ENCODE results near the gene LAMC2. TPM values are rescaled to one million over a fixed set of nuclear protein-coding genes. Genes with fewer than 3 reads are reported as not detected.

Gene LAMC2
- total and polyA plus RNA-seq, 9 of the 15 experiments (the other 6 are each of a cell fraction or from before 2014, with no cell fraction given): 0.02 to 0.03 TPM; not detected in 7

DNA sequence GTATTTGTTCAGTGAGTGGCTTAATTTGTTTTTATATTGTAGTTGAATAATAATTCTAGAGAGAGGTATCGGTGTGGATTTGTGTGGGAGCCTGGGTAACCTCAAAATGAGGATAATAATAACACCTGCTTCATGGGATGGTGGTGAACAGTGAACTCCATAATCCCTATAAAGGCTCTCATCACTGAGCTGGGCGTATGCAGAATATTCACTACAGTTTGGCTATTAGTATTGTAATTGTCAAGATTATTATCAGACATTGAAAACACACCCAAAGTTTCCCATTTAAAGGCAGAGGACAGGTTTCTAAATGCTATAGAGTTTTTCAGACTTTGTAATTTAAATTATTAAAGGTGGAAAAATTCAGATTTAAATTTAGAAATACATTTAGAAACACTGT is 7.0 kb upstream of the LAMC2 start (continued):
- no peak for TF ChIP-seq KDM5B (IDR thresholded peaks at IDR 0.05; ENCODE audit: insufficient replicate concordance, low read depth, low read length)

DNA sequence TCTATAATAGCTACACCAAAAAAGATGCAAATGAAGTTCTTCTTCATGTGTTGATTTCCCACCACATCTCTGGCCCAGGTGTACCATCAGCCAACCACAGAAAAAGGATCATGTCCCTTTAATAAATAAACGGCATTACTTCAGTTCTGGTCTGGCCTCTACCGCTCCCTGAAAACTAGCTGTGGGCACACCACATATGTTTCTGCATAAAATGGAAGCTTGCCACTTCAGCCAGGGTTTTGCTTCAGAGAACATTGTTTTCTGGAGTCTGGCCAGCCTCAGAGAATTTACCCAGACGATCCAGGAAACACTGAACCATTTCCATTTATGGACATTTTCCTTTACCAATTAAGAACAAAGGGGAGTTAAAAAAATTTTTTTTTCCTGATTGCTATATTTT is 5.8 kb upstream of the LAMC2 start:
- CTCF ChIA-PET (ENCODE audit: low intra/inter-chr PET ratio): no interaction called here
- in situ Hi-C loops (cut with MboI): no loop called here
- Histone ChIP-seq H3K27ac (ENCODE audit: extremely low read depth, low read depth, low read length) (no peak overlapping the region), H3K36me3 (ENCODE audit: control insufficient read depth, insufficient read depth, low read length) (no peaks in the 10 kb centered on the region), H3K9me1 (ENCODE audit: control insufficient read depth, insufficient read depth, low read length) (no peaks in the 10 kb centered on the region), H3K4me1 (replicated peaks in 1 of 2; ENCODE audit: control insufficient read depth in 2 of 2, insufficient read depth in 2 of 2, low read length in 2 of 2) (no peaks in the 10 kb centered on the region), H4K20me1 (replicated peaks; ENCODE audit: control insufficient read depth, insufficient read depth, low read length) (no peaks in the 10 kb centered on the region), H3K4me3 (no peak overlapping the region), H3K79me2 (ENCODE audit: control insufficient read depth, insufficient read depth, low read length) (no peaks in the 10 kb centered on the region), H3K4me2 (ENCODE audit: insufficient read depth, low read length) (no peak overlapping the region), H2AFZ (ENCODE audit: low read depth, low read length) (no peak overlapping the region), H3K27me3 (ENCODE audit: control insufficient read depth in 2 of 2, insufficient read depth in 2 of 2, low read length in 2 of 2) (peaks cover 0 to 5% of the 10 kb centered on the region in 2 experiments; a peak in 2 of 5 replicates), H3K9me3 (replicated peaks; ENCODE audit: control insufficient read depth, insufficient read depth, low read depth, low read length) (no peaks in the 10 kb centered on the region), H3K9ac (ENCODE audit: insufficient read depth in 1 of 2, low read depth in 2 of 2, low read length in 2 of 2) (no peak overlapping the region)
- POLR2A ChIA-PET: no interaction called here
- TF ChIP-seq MTF1 (CRISPR knock-in tag; IDR thresholded peaks at IDR 0.05; ENCODE audit: borderline replicate concordance) (no peak), NR3C1 (CRISPR knock-in tag; IDR thresholded peaks at IDR 0.05) (no peak)
- FAIRE-seq: no peak
- WGBS (ENCODE audit: insufficient coverage, low coverage, missing lambda C conversion rate): 0% methylated on average over 3 of the region's 3 CpGs
- DNase-seq (ENCODE audit: extremely low read depth in 1 of 4, low spot score in 3 of 4): no peak
- intact Hi-C loops (cut with micrococcal nuclease): no loop called here
- no TSS peak for BruUV-seq (replicated peaks)
- ATAC-seq: no peak

DNA sequence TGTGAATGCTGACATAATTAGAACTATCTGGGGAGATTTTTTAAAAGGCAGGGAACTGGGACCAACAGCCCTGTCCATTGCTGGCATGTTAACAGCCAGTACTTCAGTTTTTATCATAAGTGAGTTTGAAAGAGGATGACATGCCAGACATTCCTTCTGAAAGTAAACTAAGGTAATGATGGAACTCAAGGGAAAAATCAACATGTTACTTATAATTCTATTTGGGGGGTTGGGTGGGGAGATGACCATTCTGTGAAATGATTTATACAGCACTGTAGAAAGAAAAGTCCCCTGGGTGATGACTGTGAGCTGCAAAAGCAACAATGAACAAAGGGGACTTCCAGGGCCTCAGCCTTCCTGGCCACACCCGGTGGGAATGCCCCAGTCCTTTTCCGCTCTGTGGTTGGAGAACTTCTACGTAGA is 5.4 kb upstream of the LAMC2 start:
- TF ChIP-seq HDGF (IDR thresholded peaks at IDR 0.05): no peak
- no peak for TF ChIP-seq SMAD4 (CRISPR knock-in tag; conservative IDR thresholded peaks at IDR 0.05)
- no peak for TF ChIP-seq ASH1L (IDR thresholded peaks at IDR 0.05; ENCODE audit: borderline replicate concordance, low read depth, partially characterized antibody)
- Histone ChIP-seq H2AFZ (ENCODE audit: low read depth, low read length) (no peak overlapping the region), H3K27me3 (ENCODE audit: control insufficient read depth in 2 of 2, insufficient read depth in 2 of 2, low read length in 2 of 2) (peaks cover 2 to 9% of the 10 kb centered on the region in 2 experiments), H3K27ac (ENCODE audit: extremely low read depth, low read depth, low read length) (no peak overlapping the region), H3K9me3 (replicated peaks; ENCODE audit: control insufficient read depth, insufficient read depth, low read depth, low read length) (no peaks in the 10 kb centered on the region), H3K9me1 (ENCODE audit: control insufficient read depth, insufficient read depth, low read length) (no peaks in the 10 kb centered on the region), H4K20me1 (replicated peaks; ENCODE audit: control insufficient read depth, insufficient read depth, low read length) (no peaks in the 10 kb centered on the region), H3K36me3 (ENCODE audit: control insufficient read depth, insufficient read depth, low read length) (no peaks in the 10 kb centered on the region), H3K79me2 (ENCODE audit: control insufficient read depth, insufficient read depth, low read length) (no peaks in the 10 kb centered on the region), H3K9ac (ENCODE audit: insufficient read depth in 1 of 2, low read depth in 2 of 2, low read length in 2 of 2) (no peak overlapping the region), H3K4me2 (ENCODE audit: insufficient read depth, low read length) (no peak overlapping the region), H3K4me1 (replicated peaks in 1 of 2; ENCODE audit: control insufficient read depth in 2 of 2, insufficient read depth in 2 of 2, low read length in 2 of 2) (no peaks in the 10 kb centered on the region), H3K4me3 (no peak overlapping the region)
- FAIRE-seq: no peak
- in situ Hi-C loops (cut with MboI): no loop called here
- no TSS peak for BruUV-seq (replicated peaks)
- ChIA-PET CTCF (ENCODE audit: low intra/inter-chr PET ratio) (no interaction called here), POLR2A (no interaction called here)
- intact Hi-C loops (cut with micrococcal nuclease): no loop called here
- 0% methylated on average over 3 of the region's 3 CpGs for WGBS (ENCODE audit: insufficient coverage, low coverage, missing lambda C conversion rate)
- DNase-seq (ENCODE audit: extremely low read depth in 1 of 4, low spot score in 3 of 4): no peak
- ATAC-seq: no peak
